ENCODE data around the gene USP17L19.
"Not testable (repeated sequence)": the region's sequence is repeated elsewhere in the genome, so short reads cannot be mapped to it uniquely, and the experiment has no call there.

GRCh38 chr4:9224596-9224995 is 28.6 kb upstream of the USP17L19 start, which contains the start of gene USP17L13:
- not testable (repeated sequence) for TF ChIP-seq FOSL1 (tag; conservative IDR thresholded peaks at IDR 0.05); GTF2B (IDR thresholded peaks at IDR 0.05; ENCODE audit: extremely low read depth, insufficient read length); ZHX1 (conservative IDR thresholded peaks at IDR 0.05; ENCODE audit: low read length); SMAD1 (IDR thresholded peaks at IDR 0.05; ENCODE audit: low read depth, low read length, partially characterized antibody); PTBP1 (IDR thresholded peaks at IDR 0.05; ENCODE audit: low read depth, low read length)

All from K562 (cell line).